CD4-positive, alpha-beta T cell treated with Interleukin-10 for 1 hour (primary cell): ENCODE data around the gene PACSIN2.
"Not testable (repeated sequence)": the region's sequence is repeated elsewhere in the genome, so short reads cannot be mapped to it uniquely, and the experiment has no call there.

Experiments
- DNase-seq: peaks from one replicate; pipeline ENCODE4 v3.0.0-alpha.2; 2020

Gene PACSIN2

DNA sequence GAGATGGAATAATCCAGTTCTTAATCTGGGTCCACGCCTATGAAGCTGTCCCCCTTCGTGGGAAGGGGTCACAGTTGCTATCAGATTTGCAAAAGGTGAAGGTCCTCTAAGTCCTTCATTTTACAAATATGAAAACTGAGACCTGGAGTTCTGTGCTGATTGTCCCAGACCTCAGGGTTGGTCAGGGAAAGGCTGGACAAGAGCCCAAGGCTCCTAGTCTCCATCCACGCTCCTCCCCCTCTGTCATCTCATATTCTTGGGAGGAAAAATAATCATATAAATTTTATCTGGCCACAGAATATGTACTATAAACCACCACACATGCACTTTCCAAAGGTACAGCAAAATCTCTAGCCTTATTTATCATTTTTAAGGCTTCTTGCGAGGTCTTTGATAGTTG lies 5.5 kb downstream of the PACSIN2 start:
- no peak for DNase-seq

DNA sequence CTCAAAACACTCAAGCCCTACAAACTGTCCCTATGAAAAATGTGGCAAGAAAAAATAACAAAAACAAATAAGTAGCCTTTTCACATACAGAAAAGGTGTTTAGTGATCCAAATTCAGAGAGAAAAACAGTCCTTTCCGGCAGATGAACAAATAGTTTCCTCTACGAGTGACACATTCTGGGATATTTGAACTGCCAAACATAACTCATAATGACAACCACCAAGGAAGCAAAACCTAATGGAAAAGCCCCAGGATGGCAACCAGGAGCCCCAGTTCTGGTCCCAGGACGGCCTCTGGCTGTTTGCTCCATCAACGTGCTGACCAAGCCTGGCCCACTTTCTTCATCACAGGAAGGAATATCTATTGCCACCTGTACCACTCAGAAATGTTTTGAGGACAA lies 6.0 kb downstream of the PACSIN2 start:
- DNase-seq, result no peak

DNA sequence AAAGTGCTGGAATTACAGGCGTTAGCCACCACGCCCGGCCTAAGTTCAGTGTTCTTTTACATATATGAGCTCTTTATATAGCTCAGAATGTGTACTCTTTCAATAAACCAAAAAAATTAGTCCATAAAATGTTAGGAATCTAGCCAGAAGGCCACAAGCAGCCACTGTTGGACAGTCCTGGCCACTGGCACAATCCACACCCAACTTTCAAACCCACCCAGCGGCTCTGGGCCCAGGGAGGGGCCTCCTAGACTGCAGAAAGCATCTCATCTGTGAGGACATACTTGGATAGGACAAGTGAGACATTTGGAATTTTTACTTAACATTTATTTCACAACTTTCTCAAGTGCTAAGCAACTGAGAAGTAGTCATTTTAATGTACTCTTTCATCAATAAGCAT lies 6.4 kb downstream of the PACSIN2 start:
- DNase-seq, result no peak

DNA sequence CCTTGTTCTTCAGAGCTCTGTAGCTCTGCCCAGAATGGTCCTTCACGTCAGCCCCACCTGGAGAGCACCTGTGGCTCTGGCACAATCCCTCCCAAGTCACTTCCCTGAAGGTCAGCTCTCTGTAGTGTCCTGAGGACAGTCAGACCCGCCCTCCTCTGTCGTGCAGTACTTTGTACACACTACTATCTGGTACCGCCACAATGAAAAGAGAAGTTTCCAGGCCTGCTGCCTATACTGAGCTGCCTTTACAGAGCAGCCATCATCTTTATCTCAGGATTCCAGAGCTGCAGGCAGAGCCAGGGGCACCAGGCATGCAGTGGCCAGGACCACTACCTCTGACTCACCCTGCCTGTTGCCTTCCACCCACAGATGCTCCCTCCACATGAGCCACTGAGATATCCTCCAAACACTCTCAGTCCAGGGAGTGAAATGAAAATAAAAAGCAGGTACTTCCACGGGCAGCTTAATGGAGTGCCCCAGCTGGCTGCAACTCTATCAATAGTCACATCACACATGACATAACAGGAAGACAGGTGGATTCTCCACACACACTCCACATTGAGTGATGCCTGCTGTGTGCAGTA lies 7.3 kb downstream of the PACSIN2 start:
- no peak for DNase-seq

DNA sequence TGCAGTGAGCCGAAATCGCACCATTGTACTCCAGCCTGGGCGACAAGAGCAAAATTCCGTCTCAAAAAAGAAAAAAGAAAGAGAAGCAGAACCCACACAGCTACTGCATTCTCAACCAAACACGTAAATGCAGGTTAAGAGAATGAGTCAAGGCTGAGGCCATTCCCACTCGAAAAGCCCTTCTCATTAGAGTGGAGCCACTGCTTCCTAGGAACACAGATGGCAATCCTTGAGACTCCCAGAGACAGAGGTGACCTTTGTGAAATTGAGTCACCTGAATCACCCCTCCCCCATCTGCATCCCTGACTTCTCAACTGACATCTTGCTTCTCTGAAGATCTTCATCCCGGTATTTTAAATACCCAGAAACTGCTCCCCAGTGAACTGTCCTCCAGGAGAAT lies 8.2 kb downstream of the PACSIN2 start:
- no peak for DNase-seq

DNA sequence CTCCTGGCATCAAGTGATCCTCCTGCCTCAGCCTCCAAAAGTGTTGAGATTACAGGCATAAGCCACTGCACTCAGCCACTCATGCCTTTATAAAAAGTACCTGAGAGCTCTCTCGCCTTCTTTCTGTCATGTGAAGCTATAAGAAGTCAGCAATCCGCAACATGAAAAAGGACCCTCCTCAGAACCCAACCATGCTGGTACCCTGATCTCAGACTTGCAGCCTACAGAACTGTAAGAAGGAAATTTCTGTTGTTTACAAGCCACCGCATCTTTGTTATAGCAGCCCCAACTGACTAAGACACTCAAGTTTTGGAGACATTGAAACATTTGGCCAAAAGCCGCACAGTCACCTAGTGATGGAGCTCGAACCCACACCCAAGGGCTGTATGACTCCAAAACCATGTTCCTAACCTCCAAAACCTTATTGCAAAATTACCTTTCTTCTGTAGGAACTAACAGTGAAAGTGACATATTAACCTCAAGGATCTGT lies 8.9 kb downstream of the PACSIN2 start:
- DNase-seq, result no peak

DNA sequence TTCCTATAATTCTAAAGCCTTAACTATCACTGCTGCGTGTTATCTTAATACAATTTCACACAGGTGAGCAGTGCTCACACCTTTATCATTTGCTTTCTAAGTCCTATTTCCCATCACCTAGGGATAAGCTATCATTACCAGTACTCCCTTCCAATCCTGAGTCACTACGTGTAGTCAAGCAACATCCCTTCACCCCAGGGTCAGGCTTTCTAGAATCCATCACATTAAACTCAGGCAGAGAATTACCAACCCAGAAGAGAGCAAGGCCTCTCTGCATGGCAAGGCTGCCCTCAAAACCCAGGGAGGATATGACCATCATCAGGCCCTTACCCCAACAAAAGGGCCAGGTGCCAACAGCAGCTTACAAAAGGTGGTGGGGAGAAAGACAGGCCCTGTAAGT lies 9.8 kb downstream of the PACSIN2 start:
- no peak for DNase-seq

DNA sequence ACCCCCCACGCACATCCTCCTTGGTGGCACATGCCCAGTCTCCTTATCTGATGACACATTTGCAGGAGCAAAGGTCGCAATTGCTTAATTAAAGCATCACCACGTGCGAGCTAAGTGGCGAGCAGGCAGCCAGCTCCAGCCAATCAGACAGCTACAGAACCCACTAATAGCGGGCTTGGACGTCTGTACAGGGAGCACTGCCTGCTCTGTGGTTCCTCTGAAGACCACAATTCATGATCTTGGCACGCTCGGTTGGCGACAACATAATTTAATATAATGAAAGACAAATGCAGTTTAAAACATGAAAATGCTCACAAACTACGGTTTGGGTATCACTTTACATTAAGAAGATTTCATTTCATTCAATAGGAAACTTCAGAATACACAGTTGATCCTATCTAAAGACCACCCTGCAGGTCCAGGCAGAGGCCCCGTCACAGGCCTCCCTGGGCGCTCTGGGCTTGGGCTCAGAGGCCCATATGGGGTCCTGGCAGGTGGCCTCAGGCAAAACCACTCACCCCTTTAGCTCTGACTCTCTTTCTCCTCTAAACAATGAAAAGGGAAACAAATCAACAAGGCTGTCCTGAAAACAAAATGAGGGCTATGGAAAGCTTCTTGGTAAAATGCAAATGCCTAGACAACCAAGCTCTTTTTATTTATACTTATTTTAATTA lies 10.4 kb downstream of the PACSIN2 start:
- DNase-seq, result no peak

DNA sequence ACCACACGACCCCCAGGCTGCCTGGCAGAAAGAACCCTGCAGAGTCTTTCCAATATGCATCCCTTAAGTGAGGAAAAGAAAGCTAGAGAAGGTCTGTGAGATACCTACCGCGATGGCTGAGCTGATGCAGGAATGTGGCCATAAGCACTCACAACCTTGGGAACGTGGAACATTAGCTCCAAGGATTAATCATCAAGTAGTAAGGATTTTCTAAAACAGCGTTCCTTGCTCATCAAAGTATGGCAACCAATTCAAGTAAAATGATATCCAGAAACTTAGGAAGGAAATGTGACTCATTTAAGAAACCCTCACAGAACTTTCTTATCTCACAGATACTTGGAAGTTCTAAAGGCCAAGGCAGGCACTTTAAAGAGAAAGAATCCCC lies 12.8 kb downstream of the PACSIN2 start:
- DNase-seq, result no peak

DNA sequence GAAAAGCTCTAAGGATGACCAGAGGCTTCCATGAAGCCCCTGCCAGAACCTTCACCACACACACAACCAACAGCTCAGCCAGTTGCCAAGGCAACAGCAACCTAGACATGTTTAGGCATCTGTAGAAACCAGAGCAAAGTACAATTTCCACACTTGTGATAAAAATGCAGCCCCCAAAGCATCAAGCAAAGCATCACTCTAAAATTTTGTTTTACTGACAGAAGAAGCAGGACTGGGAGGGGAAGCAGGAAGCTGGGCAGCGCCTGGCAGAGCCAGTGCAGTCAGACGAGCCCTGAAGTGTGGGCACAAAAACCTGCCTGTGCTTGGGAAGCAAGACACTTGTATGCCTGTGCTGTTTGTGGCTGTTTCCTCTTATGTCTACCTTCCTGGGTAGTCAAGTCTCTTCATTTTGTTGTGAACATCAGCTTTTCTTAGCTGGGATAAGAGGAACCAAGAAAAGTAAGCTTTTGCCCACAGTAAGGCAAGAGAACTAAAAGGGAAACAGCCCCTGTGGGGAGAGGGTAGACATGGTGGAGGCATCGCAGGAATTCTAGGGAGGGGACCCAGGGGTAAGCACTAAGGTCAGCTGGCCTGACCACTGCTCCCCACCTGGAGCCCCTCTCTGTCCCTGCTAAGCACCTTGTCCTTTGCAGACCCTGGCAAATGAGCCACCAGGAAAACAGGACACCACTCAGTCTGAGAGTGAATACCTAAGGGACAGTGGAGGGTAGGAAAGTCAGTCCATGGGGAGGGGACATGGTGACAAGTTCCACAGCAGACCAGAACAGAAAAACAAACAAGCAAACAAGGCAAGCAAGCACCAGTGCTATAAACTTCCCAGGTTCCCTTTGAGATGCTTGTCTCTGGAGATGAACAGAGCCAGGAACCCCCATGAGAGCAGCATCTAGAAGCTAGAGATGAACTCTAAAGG lies 13.4 kb downstream of the PACSIN2 start:
- DNase-seq, result no peak

DNA sequence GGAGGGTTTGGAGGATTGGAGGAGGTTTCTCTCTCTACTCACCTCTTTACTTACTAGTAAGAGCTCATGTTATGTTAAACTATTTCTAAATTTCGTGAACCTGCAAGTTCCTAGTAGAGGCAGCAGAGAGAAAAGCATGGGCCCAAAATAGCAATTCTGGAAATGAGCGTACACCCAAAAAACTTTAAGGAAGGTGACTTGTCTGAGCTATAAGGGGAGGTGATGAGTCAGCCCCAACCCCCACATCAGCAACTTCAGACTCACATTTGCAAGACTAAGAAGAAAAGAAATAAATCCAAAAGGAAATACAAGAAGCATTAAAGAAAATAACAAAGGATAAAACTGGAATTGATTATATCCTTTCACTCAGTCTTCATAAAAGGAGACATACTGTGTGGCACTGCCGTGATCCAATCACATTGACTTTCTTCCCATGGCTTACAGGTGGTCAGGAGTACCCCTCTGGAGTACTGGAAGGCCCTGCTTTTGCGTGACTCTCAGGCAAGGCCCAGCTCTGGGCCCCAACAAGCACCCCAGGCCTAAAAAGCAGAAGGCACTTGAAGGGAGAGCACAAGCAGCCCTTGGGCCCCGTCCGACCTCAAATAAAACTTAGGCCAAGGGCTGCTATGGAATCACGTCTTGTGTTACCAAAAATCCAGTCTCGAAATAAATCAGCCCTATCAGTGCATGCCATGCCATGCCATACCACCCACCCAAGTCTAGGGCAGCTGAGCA lies 14.3 kb downstream of the PACSIN2 start:
- no peak for DNase-seq

DNA sequence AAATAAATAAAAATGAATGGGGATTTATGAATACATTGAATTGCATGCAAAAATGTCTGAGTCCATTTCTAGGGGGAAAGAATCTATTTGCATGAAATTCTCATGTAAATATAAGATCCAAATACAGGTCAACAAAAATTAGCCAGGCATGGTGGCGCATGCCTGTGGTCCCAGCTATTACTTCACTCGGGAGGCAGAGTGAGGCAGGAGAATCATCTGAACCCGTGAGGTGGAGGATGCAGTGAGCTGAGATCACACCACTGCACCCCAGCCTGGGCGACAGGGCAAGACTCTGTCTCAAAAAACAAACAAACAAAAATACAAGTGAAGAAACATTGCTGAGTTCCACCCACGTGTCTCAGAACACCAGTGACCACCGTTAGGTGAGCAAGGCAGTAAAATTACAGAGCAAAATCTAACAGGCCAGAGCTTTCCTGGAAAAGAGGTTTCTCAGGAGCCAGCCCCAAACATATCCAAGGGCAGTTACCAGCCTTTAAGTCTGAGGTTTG lies 17.3 kb downstream of the PACSIN2 start:
- DNase-seq, result no peak

DNA sequence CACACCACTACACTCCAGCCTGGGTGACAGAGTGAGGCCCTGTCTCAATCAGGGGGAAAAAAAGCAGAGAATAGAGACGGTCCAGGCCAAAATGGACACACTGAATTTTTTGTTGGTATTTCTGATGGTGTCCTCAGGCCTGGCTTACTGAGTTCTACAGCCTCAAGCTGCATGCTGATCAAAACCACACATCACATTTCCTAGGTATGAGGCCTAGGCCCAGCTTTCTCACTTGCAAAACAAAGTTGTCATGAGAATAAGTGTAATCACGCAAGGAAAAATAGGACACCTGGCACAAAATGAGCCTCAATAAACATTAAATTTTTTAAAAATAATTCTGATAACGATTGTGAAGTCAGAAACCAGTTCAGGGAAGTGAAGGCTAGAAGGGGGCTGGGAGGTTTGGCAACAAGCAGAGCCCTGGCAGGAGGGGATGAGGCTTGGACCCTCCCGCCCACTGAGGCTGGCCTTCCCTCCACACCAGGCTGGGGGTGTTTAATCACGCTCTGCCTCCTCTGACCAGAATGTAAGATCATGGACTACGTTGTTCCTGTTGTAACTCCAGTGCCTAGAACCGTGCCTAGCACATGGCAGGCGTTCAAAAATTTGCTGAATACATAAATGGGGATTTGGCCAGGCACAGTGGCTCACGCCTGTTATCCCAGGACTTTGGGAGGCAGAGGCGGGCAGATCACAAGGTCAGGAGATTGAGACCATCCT lies 18.1 kb downstream of the PACSIN2 start:
- no peak for DNase-seq

DNA sequence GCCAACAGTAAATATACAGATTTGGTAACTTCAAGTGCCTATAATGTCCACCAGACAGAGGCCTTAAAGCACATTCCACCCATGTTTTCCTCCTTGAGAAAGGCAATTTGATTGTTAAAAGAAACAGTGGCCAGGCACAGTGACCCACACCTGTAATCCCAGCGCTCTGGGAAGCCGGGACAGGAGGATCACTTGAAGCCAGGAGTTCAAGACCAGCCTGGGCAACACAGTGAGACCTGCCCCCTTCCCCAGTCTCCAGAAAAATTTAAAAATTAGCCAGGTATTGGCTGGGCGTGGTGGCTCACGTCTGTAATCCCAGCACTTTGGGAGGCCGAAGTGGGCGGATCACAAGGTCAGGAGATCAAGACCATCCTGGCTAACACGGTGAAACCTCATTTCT lies 19.3 kb downstream of the PACSIN2 start:
- DNase-seq, result not testable (repeated sequence)

DNA sequence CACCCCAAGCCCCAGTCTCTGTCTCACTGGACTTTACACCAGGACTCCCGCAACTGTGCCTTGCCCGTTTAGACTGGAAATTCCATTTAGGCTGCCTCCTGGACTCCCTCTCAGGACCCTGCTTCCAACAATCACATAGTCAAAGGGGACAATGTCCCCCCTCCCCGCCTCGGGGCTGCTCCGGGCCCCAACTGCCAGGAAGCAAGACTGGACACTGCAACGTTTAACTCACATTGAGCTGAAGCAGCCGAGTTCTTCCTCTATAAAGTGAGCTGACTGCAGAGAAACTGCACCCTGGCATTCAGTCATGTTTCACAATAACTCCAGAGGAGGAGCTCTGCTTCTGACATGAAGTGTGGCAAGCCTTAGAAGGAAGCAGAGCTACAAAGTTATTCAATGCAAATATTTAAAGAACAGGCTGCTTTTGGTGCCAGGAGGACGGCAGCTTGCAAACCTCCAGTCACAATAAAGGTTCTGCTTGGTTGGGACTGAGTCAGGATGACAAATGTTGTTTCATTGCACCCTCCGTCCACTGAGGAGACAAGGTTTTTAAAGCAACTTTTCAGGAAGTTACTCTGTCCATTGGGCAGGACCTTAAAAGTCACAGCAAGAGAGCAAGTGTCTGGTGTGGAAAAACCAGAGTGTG lies 19.9 kb downstream of the PACSIN2 start:
- DNase-seq, result no peak

DNA sequence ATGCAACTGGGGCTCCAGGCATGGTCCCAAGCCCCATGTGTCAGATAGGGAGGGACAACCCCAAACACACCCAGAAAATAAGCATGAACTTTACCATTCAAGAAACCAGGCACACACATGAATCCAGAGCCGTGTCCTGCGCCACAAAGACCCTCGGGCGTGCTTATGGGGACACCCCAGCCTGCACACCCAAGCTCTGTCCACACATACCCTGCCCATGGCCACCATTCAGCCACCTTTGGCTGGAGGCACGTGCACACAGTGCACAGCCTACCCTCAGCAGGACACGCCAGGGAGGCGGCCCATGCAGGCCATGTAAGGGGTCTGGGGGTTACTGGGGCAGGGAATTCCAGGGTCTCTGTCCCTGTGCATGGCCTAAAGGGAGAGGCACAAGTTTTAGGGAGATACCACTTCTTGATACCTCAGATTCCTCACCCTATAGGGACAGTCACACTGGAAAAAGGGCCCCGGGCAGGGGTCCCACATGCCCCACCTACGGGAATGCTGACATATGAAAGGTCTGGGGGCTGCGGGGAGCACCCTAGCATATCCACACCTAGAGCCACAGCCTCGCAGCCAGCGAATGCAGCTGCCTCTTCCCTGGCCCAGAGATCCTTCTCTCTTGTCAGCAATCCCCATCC lies 20.6 kb downstream of the PACSIN2 start:
- DNase-seq, result no peak

DNA sequence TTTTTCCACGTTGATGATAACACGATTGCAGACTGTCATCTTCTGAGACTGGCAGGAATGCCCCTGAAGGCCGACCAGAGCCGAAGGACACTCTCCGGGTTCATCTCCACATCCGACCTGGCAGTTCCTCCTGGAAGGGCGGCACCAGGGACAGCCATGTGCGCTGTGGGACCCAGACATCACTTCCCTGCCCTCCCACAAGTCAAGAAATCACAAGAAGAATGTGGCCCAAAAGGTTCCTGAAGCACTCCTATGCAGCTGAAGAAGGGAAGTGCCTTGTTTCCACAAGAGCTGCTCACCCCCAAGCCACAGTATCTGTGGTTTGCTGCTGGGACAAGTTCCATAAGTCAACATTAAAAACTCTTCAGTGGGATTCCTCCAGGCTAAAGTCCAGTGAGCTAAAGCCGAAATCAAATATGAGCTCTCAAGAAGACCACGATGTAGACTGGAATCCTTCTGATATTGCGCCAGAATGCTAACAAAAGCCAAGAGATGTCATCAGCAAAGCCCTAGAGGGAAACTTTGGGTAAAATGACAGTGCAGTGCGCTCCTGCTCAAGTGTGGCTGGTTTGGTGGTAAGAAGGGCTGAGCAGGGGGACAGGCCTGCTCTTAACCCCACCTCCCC lies 21.2 kb downstream of the PACSIN2 start:
- no peak for DNase-seq

DNA sequence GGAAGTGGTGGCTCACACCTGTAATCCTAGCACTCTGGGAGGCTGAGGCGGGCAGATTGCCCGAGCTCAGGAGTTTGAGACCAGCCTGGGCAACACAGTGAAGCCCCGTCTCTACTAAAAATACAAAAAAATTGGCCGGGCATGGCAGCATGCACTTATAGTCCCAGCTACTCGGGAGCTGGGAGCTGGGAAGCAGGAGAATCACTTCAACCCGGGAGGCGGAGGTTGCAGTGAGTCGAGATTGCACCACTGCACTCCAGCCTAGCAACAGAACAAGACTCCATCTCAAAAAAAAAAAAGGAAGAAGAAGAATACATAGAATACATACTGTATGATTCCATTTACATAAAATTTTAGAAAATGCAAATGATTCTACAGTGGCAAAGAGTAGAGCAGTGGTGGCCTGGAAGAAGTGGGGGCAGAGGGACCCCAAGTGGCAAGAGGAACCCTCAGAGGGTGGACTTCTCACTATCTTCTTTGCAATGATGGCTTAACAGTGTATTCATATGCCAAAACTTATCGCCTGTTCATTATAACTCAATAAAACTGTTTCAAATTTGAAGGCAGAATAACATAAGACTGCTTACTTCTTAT lies 22.0 kb downstream of the PACSIN2 start:
- no peak for DNase-seq

DNA sequence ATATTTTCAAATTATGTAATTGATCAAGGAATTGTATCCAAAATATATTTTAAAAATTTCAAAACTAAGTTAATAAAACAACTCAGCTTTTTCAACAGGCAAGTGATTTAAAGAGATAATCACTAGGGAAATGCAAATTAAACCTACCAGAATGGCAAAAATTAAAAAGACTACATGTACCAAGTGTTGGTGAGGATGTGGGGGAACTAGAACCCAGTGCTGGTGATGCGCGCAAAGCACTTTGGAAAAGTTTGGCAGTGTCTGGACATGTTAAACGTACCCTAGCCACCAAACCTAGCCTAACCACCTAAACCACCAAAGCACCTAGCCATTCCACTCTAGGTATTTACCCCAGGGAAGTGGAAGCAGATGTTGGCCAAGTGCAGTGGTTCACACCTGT lies 22.9 kb downstream of the PACSIN2 start:
- no peak for DNase-seq

DNA sequence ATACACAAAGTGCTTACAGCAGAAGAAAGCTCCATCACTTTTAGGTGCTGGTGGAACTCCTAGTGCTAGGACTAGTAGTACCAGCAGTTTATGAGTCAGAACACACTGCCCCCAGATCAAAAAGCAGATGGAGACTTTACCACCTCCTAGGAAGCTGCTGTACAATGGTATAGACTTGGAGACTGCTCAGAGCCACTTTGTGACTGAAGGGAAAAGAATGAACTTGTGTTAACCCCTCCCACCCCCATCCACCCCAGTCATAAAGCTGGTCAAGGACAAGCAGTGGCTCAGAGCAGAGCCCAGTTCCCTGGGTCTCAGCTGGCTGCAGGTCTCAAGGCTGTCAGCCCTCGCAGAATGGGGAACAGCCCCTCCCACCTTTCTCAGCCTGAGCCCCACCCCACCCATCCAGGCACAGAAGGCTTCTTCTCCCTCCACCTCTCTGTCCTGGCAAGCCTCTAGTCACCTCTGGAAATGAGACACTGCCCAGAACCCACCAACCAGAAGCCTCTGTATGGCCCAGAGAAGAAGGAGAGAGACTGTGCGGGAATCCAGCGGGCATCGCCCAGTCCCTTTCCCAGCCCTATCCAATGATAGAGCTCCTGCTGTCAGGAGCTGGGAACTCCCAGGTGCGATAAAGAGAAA lies 23.8 kb downstream of the PACSIN2 start:
- DNase-seq, result no peak
